Progenitor cell of endocrine pancreas (in vitro differentiated cells): ENCODE measurements around the gene CCDC122. TPM values are rescaled to one million over a fixed set of nuclear protein-coding genes. Genes with fewer than 3 reads are reported as not detected.

Source experiments
- DNase-seq: peaks from one replicate; pipeline ENCODE4 v3.0.0; 2021; ENCODE audit warnings: low spot score; ENCODE audit not compliant: unreplicated experiment
- H3K27ac Mint-ChIP-seq: 2 replicates; pipeline ENCODE4 v1.8.0; 2021; ENCODE audit warnings: mild to moderate bottlenecking, moderate library complexity, mixed read lengths
- H3K27me3 Mint-ChIP-seq: 2 replicates; pipeline ENCODE4 v1.8.0; 2021; ENCODE audit warnings: mixed read lengths
- H3K36me3 Mint-ChIP-seq: 2 replicates; pipeline ENCODE4 v1.8.0; 2022; ENCODE audit warnings: mixed read lengths; ENCODE audit not compliant: insufficient read depth
- H3K4me1 Mint-ChIP-seq: 2 replicates; pipeline ENCODE4 v1.8.0; 2021; ENCODE audit warnings: low read depth, mixed read lengths
- H3K4me3 Mint-ChIP-seq: 2 replicates; pipeline ENCODE4 v1.8.0; 2021; ENCODE audit warnings: low read depth, mild to moderate bottlenecking, moderate library complexity, mixed read lengths
- H3K9me3 Mint-ChIP-seq: 2 replicates; pipeline ENCODE4 v1.8.0; 2021; ENCODE audit warnings: low read depth, mixed read lengths
- CTCF ChIP-seq: fragments of 200-600 bp; sonication (generic); IDR thresholded peaks from one replicate; pipeline ENCODE4 v1.5.0; 2021; ENCODE audit warnings: antibody characterized with exemption, mild to moderate bottlenecking; ENCODE audit not compliant: unreplicated experiment
- long read RNA-seq: library from polyadenylated mRNA; unstranded; transcript quantifications from one replicate; pipeline ENCODE4 v2.0.0, GENCODE V29; 2020
- total RNA-seq: library from RNA; stranded (reverse); gene quantifications from 2 replicates; pipeline ENCODE4 v1.2.1, GENCODE V29; 2021

CCDC122 gene
- total RNA-seq = 12.4 and 12.9 TPM in 2 replicates
- long read RNA-seq, partial matches to known transcripts = 0 of 9 reads
- long read RNA-seq, other reads (novel, unspliced or antisense) = 7 of 9 reads

GRCh38 chr13:43878892-43879754 lies at the start of gene CCDC122:
Gene CCDC122 (minus strand): TSS chr13:43879740. CDS start chr13:43869376, 10,364 bp downstream.
- H3K27ac Mint-ChIP-seq = peak within 1 kb of the TSS; percentile 94
- no peaks in the 10 kb centered on the region for H3K36me3 Mint-ChIP-seq
- peak within 1 kb of the TSS; percentile 79 for H3K4me3 Mint-ChIP-seq
- peaks cover 18% of the 10 kb centered on the region for H3K4me1 Mint-ChIP-seq
- H3K9me3 Mint-ChIP-seq = no peaks in the 10 kb centered on the region
- peak; percentile 68 for DNase-seq
- TF ChIP-seq CTCF = no peak
- peaks cover 18% of the 10 kb centered on the region for H3K27me3 Mint-ChIP-seq

- H3K27me3 Mint-ChIP-seq = no peaks in the 10 kb centered on the region
- H3K4me3 Mint-ChIP-seq = no peak overlapping the region
- no peaks in the 10 kb centered on the region for H3K9me3 Mint-ChIP-seq
- no peak for TF ChIP-seq CTCF
- no peak for DNase-seq
- H3K4me1 Mint-ChIP-seq = no peaks in the 10 kb centered on the region
- no peaks in the 10 kb centered on the region for H3K36me3 Mint-ChIP-seq
- no peak overlapping the region for H3K27ac Mint-ChIP-seq
These were observed 45.2 kb upstream of the CCDC122 start for GRCh38 chr13:43924549-43925245.

- Mint-ChIP-seq H3K36me3 (no peaks in the 10 kb centered on the region), H3K9me3 (no peaks in the 10 kb centered on the region)
These were observed 41.6 kb upstream of the CCDC122 start for GRCh38 chr13:43920965-43921674.

GRCh38 chr13:43918636-43919035 lies 39.1 kb upstream of the CCDC122 start:
- Mint-ChIP-seq H3K4me3 (no peak overlapping the region), H3K9me3 (no peaks in the 10 kb centered on the region), H3K27me3 (no peaks in the 10 kb centered on the region), H3K36me3 (no peaks in the 10 kb centered on the region), H3K4me1 (peaks cover 3% of the 10 kb centered on the region), H3K27ac (no peak overlapping the region)
- TF ChIP-seq CTCF = no peak
- DNase-seq = no peak

More at GRCh38 chr13:43920965-43921674, 41.6 kb upstream of the CCDC122 start:
- Mint-ChIP-seq H3K27ac (no peak overlapping the region), H3K4me1 (peaks cover 3% of the 10 kb centered on the region), H3K4me3 (no peak overlapping the region), H3K27me3 (no peaks in the 10 kb centered on the region)
- DNase-seq = no peak
- no peak for TF ChIP-seq CTCF

- no peak overlapping the region for H3K4me3 Mint-ChIP-seq
- no peak for DNase-seq
- no peaks in the 10 kb centered on the region for H3K9me3 Mint-ChIP-seq
- no peaks in the 10 kb centered on the region for H3K36me3 Mint-ChIP-seq
- H3K27ac Mint-ChIP-seq = no peak overlapping the region
- no peak for TF ChIP-seq CTCF
- peaks cover 6% of the 10 kb centered on the region for H3K27me3 Mint-ChIP-seq
- H3K4me1 Mint-ChIP-seq = peaks cover 3% of the 10 kb centered on the region
These were observed 37.3 kb upstream of the CCDC122 start for GRCh38 chr13:43916828-43917227.
